IMR-90 (cell line): ENCODE measurements around the gene ITPR3.

Experiments
- SMC3 ChIP-seq: fragments of 150-350 bp; IDR thresholded peaks from 2 replicates; pipeline ENCODE4 v1.6.1; 2016; ENCODE audit warnings: low read depth, mild to moderate bottlenecking, antibody characterized with exemption, low read length, moderate library complexity
- TF ChIP-seq, protein P1 (sequence below): conservative IDR thresholded peaks from 2 replicates; pipeline ENCODE4 v1.5.1; 2012; ENCODE audit warnings: mild to moderate bottlenecking, low read depth, low read length, improper control_type of control experiment

DNA sequence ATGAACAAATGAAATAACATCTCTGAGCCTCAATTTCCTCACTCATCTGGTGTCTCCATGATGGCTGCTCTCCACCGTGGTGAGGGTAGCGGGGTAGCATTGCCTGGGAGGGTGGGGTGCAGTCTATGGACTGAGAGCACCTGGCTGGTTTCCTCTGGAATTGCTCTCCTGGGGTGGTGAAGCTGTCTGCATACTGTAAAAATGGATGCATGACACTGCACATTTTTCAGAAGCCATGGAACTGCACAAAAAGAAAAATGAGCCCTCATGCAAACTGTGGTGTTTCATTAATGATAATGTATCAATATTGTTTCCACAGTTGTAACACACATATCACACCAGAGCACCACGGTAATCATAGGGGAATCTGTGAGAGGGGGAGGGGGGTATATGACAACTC is 12.1 kb upstream of the ITPR3 start:
- TF ChIP-seq, protein P1, sequence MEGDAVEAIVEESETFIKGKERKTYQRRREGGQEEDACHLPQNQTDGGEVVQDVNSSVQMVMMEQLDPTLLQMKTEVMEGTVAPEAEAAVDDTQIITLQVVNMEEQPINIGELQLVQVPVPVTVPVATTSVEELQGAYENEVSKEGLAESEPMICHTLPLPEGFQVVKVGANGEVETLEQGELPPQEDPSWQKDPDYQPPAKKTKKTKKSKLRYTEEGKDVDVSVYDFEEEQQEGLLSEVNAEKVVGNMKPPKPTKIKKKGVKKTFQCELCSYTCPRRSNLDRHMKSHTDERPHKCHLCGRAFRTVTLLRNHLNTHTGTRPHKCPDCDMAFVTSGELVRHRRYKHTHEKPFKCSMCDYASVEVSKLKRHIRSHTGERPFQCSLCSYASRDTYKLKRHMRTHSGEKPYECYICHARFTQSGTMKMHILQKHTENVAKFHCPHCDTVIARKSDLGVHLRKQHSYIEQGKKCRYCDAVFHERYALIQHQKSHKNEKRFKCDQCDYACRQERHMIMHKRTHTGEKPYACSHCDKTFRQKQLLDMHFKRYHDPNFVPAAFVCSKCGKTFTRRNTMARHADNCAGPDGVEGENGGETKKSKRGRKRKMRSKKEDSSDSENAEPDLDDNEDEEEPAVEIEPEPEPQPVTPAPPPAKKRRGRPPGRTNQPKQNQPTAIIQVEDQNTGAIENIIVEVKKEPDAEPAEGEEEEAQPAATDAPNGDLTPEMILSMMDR = no peak
- TF ChIP-seq SMC3 = no peak
